ENCODE measurements around the gene PIRT.

Gene PIRT

GRCh38 chr17:10789694-10790271 is 48.1 kb downstream of the PIRT start:
- H3K4me3 ChIP-seq (ENCODE audit: low read depth, low read length): no peak overlapping the region
- no peak for TF ChIP-seq CTCF (IDR thresholded peaks at IDR 0.05; ENCODE audit: low read depth, low read length)
- DNase-seq: no peak
- no peaks in the 10 kb centered on the region for H3K36me3 ChIP-seq
- H3K9me3 ChIP-seq: no peaks in the 10 kb centered on the region
- no peaks in the 10 kb centered on the region for H3K4me1 ChIP-seq
- no peaks in the 10 kb centered on the region for H3K27me3 ChIP-seq

GRCh38 chr17:10787306-10788045 is 50.4 kb downstream of the PIRT start:
- Histone ChIP-seq H3K4me1 (no peaks in the 10 kb centered on the region), H3K36me3 (no peaks in the 10 kb centered on the region), H3K9me3 (no peaks in the 10 kb centered on the region), H3K4me3 (ENCODE audit: low read depth, low read length) (no peak overlapping the region), H3K27me3 (no peaks in the 10 kb centered on the region)
- no peak for TF ChIP-seq CTCF (IDR thresholded peaks at IDR 0.05; ENCODE audit: low read depth, low read length)
- no peak for DNase-seq

- H3K36me3 ChIP-seq: no peaks in the 10 kb centered on the region
- H3K9me3 ChIP-seq: no peaks in the 10 kb centered on the region
- DNase-seq: no peak
- H3K4me1 ChIP-seq: no peaks in the 10 kb centered on the region
- no peak overlapping the region for H3K4me3 ChIP-seq (ENCODE audit: low read depth, low read length)
- TF ChIP-seq CTCF (IDR thresholded peaks at IDR 0.05; ENCODE audit: low read depth, low read length): no peak
- no peaks in the 10 kb centered on the region for H3K27me3 ChIP-seq
Observed at GRCh38 chr17:10785295-10785694, 52.6 kb downstream of the PIRT start.

GRCh38 chr17:10779609-10780008 is 58.3 kb downstream of the PIRT start:
- Histone ChIP-seq H3K9me3 (no peaks in the 10 kb centered on the region), H3K36me3 (no peaks in the 10 kb centered on the region), H3K4me3 (ENCODE audit: low read depth, low read length) (no peak overlapping the region), H3K4me1 (no peaks in the 10 kb centered on the region), H3K27me3 (no peaks in the 10 kb centered on the region)
- no peak for TF ChIP-seq CTCF (IDR thresholded peaks at IDR 0.05; ENCODE audit: low read depth, low read length)
- no peak for DNase-seq

GRCh38 chr17:10777890-10778289 is 60.0 kb downstream of the PIRT start:
- TF ChIP-seq CTCF (IDR thresholded peaks at IDR 0.05; ENCODE audit: low read depth, low read length): no peak
- no peaks in the 10 kb centered on the region for H3K4me1 ChIP-seq
- H3K36me3 ChIP-seq: no peaks in the 10 kb centered on the region
- DNase-seq: no peak
- H3K27me3 ChIP-seq: no peaks in the 10 kb centered on the region
- H3K4me3 ChIP-seq (ENCODE audit: low read depth, low read length): no peak overlapping the region
- H3K9me3 ChIP-seq: no peaks in the 10 kb centered on the region

- Histone ChIP-seq H3K36me3 (no peaks in the 10 kb centered on the region), H3K4me1 (no peaks in the 10 kb centered on the region), H3K9me3 (no peaks in the 10 kb centered on the region), H3K4me3 (ENCODE audit: low read depth, low read length) (no peak overlapping the region), H3K27me3 (no peaks in the 10 kb centered on the region)
- DNase-seq: no peak
- TF ChIP-seq CTCF (IDR thresholded peaks at IDR 0.05; ENCODE audit: low read depth, low read length): no peak
Observed at GRCh38 chr17:10777131-10777807, 60.6 kb downstream of the PIRT start.
